Ascending aorta (tissue), 2 donors: Measurements from ENCODE around the gene TENT4A. TPM values are rescaled to one million over a fixed set of nuclear protein-coding genes. Genes with fewer than 3 reads are reported as not detected.
A peak's percentile ranks its signal among the peaks of the same experiment; 100 is the strongest.

ENCODE experiments used
- DNase-seq, 2 donors: peaks; one replicate each; pipeline ENCODE4 v3.0.0-alpha.2; 2019; ENCODE audit warnings: low spot score in 2 of 2
- H3K27ac ChIP-seq, 2 donors: fragments of 200-600 bp; sonication (generic); one replicate each; pipeline ENCODE4 v1.5.1; 2016 to 2017; ENCODE audit warnings: mild to moderate bottlenecking in 1 of 2
- H3K27me3 ChIP-seq: fragments of 200-600 bp; sonication (generic); one replicate; pipeline ENCODE4 v1.5.1; 2017
- H3K36me3 ChIP-seq, 2 donors: fragments of 200-600 bp; sonication (generic); one replicate each; pipeline ENCODE4 v1.5.1; 2016
- H3K4me1 ChIP-seq, 2 donors: fragments of 200-600 bp; sonication (generic); one replicate each; pipeline ENCODE4 v1.5.1; 2016 to 2017; ENCODE audit warnings: mild to moderate bottlenecking in 1 of 2
- H3K4me3 ChIP-seq, 2 donors: fragments of 200-600 bp; sonication (generic); one replicate each; pipeline ENCODE4 v1.5.1; 2016 to 2017; ENCODE audit warnings: mild to moderate bottlenecking in 1 of 2
- H3K9me3 ChIP-seq, 2 donors: fragments of 200-600 bp; sonication (generic); one replicate each; pipeline ENCODE4 v1.5.1; 2016
- intact Hi-C: fragments of 100-400 bp; cut with DNase I; formaldehyde crosslinking; loops from one replicate; pipeline ENCODE4 v1.15.1; 2023
- total RNA-seq: library from RNA; depleted of rRNA; stranded (reverse); fragments of >200 nt; gene quantifications from one replicate; pipeline ENCODE4 v1.1.0, GENCODE V29; 2016
- TF ChIP-seq, protein P1 (sequence below), 3 experiments: fragments of 200-600 bp in 2 of 3; fragments of 450-650 bp in 1 of 3; sonication (generic) in 2 of 3; IDR thresholded peaks; one replicate each; pipeline ENCODE4 v1.5.1; 2016 to 2019; ENCODE audit warnings: antibody characterized with exemption in 3 of 3, mild to moderate bottlenecking in 1 of 3, moderate library complexity in 1 of 3

Gene TENT4A
- total RNA-seq, 1 donor from 2014 or later, result 12.5 TPM

DNA sequence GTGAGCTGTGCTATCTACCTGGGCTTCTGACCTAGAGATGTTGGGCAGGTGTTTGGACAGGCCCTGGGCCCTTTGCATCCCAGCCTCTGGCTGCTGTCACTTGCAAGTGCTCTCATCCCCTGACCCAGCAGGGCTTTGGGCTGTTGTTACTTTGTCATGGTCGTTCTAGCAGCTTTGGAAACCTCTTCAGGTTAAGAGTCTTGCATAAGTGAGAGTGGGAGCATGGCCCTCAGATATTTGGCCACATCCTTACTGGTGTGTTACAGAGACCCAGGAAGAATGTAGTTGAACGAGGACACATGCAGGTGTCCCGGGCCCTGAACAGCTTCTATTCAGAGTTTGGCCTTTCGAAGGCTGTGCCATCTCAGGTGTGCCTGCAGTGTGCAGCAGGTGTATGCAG, 4.5 kb downstream of the TENT4A start:
- Histone ChIP-seq H3K36me3 (peaks cover 0 to 3% of the 10 kb centered on the region in 2 donors), H3K4me3 (no peak overlapping the region), H3K4me1 (peaks cover 16 to 57% of the 10 kb centered on the region in 2 donors), H3K27me3 (no peaks in the 10 kb centered on the region), H3K27ac (no peak overlapping the region), H3K9me3 (no peaks in the 10 kb centered on the region)
- no peak for DNase-seq
- TF ChIP-seq, protein P1, sequence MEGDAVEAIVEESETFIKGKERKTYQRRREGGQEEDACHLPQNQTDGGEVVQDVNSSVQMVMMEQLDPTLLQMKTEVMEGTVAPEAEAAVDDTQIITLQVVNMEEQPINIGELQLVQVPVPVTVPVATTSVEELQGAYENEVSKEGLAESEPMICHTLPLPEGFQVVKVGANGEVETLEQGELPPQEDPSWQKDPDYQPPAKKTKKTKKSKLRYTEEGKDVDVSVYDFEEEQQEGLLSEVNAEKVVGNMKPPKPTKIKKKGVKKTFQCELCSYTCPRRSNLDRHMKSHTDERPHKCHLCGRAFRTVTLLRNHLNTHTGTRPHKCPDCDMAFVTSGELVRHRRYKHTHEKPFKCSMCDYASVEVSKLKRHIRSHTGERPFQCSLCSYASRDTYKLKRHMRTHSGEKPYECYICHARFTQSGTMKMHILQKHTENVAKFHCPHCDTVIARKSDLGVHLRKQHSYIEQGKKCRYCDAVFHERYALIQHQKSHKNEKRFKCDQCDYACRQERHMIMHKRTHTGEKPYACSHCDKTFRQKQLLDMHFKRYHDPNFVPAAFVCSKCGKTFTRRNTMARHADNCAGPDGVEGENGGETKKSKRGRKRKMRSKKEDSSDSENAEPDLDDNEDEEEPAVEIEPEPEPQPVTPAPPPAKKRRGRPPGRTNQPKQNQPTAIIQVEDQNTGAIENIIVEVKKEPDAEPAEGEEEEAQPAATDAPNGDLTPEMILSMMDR (IDR thresholded peaks at IDR 0.05), result no peak
- intact Hi-C loops, result loop anchor here (10.0 kb wide), 2 partner anchors 1143 to 1223 kb away; no protein-coding TSS in a partner anchor

GRCh38 chr5:6718161-6718681, 5.0 kb downstream of the TENT4A start:
- no peak overlapping the region for H3K4me3 ChIP-seq
- intact Hi-C loops, result loop anchor here (10.0 kb wide), 2 partner anchors 1143 to 1223 kb away; no protein-coding TSS in a partner anchor
- H3K27ac ChIP-seq, result no peak overlapping the region
- H3K9me3 ChIP-seq, result no peaks in the 10 kb centered on the region
- H3K4me1 ChIP-seq, result peaks cover 20 to 63% of the 10 kb centered on the region in 2 donors
- peak in 1 of 2 donors; percentile 53 for DNase-seq
- peaks cover 0 to 3% of the 10 kb centered on the region in 2 donors for H3K36me3 ChIP-seq
- H3K27me3 ChIP-seq, result no peaks in the 10 kb centered on the region
- TF ChIP-seq, protein P1 (IDR thresholded peaks at IDR 0.05), result no peak

- Histone ChIP-seq H3K27me3 (no peaks in the 10 kb centered on the region), H3K9me3 (no peaks in the 10 kb centered on the region), H3K36me3 (peaks cover 0 to 3% of the 10 kb centered on the region in 2 donors), H3K27ac (no peak overlapping the region), H3K4me1 (peaks cover 25 to 67% of the 10 kb centered on the region in 2 donors), H3K4me3 (no peak overlapping the region)
- no peak for DNase-seq
- intact Hi-C loops, result loop anchor here (10.0 kb wide), 2 partner anchors 1144 to 1224 kb away; no protein-coding TSS in a partner anchor
- TF ChIP-seq, protein P1 (IDR thresholded peaks at IDR 0.05), result no peak
Observed at GRCh38 chr5:6718718-6719117, 5.5 kb downstream of the TENT4A start.

DNA sequence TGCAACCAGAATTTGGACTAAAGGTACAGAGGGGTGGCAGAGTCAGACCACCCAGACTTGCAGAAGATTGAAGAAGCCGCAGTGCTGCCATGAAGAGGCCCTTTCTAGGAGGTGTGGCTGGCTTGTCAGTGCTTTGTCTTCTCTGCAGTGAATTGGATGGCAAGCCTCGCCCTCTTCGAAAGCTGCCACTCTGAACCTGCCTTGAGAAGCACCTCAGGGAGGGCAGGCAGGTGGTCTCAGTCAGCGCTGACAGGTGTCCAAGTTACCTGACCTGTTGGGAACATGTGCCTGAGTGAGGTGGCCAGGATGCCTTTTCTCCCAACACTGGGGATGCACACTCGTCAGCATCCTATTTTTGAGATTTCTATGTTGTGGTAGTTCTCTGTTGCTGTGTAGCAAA, 6.2 kb downstream of the TENT4A start:
- peaks cover 29 to 71% of the 10 kb centered on the region in 2 donors for H3K4me1 ChIP-seq

DNA sequence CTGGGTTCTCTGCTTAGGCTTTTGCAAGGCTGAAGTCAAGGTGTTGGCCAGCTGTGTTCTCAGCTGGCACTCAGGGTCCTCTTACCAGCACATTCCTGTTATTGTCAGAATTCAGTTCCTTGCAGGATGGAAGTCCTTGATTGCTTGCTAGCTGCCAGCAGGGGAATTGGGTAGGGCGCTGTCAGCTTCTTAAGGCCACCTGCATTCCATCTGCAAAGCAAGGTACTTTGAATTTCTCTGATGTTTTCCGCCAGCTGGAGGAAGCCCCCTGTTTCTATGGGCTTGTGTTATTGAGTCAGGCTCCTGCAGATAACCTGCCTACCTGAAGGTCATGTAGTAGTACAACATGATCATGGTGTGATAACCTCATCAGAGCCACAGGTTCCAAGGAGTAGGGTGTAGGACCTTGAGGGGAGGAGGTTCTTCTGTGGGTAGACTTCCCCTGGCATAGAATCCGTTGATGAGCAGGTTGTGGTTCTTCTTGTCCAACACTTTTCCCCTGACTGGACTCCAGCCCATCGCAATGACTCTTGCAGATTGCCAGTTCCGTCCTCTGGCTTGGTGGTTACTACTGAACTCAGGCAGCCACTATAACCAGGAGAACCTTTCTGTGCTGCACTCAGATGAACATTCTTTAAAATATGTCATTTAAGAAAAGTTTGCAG, 6.8 kb downstream of the TENT4A start:
- H3K27me3 ChIP-seq, result no peaks in the 10 kb centered on the region
- intact Hi-C loops, result loop anchor here (10.0 kb wide), 2 partner anchors 1145 to 1225 kb away; no protein-coding TSS in a partner anchor
- no peaks in the 10 kb centered on the region for H3K9me3 ChIP-seq
- H3K4me3 ChIP-seq, result no peak overlapping the region
- H3K36me3 ChIP-seq, result peaks cover 0 to 3% of the 10 kb centered on the region in 2 donors
- DNase-seq, result peak in 1 of 2 donors; percentile 52
- peaks cover 29 to 71% of the 10 kb centered on the region in 2 donors for H3K4me1 ChIP-seq
- TF ChIP-seq, protein P1 (IDR thresholded peaks at IDR 0.05), result no peak
- no peak overlapping the region for H3K27ac ChIP-seq

More for the DNA sequence above, 6.2 kb downstream of the TENT4A start:
- TF ChIP-seq, protein P1 (IDR thresholded peaks at IDR 0.05), result no peak
- Histone ChIP-seq H3K4me3 (no peak overlapping the region), H3K9me3 (no peaks in the 10 kb centered on the region), H3K36me3 (peaks cover 0 to 3% of the 10 kb centered on the region in 2 donors), H3K27ac (no peak overlapping the region), H3K27me3 (no peaks in the 10 kb centered on the region)
- DNase-seq, result no peak
- intact Hi-C loops, result loop anchor here (10.0 kb wide), 2 partner anchors 1145 to 1225 kb away; no protein-coding TSS in a partner anchor
